Caki2 (cell line): ENCODE data around the gene CTNNB1. TPM values are rescaled to one million over a fixed set of nuclear protein-coding genes. Genes with fewer than 3 reads are reported as not detected.

Source experiments
- DNase-seq: peaks from one replicate; pipeline ENCODE4 v3.0.0-alpha.2; 2015; ENCODE audit warnings: low read depth
- in situ Hi-C: cut with HindIII; loops from 2 replicates; pipeline ENCODE4 v1.10.0; 2016; ENCODE audit warnings: low sequenced_read_pairs, low pct_unique_long_range_greater_than_20kb, mixed read lengths
- total RNA-seq: library from RNA; depleted of rRNA; stranded (reverse); fragments of >200 nt; shearing (Covaris generic); gene quantifications from 2 replicates; pipeline ENCODE4 v1.2.3, GENCODE V29; 2014; ENCODE audit warnings: low replicate concordance

The CTNNB1 gene
- total RNA-seq, 1 experiment from 2014 or later = 129 TPM

GRCh38 chr3:41241800-41242571 lies 42.7 kb downstream of the CTNNB1 start:
- in situ Hi-C loops = no loop called here

DNA sequence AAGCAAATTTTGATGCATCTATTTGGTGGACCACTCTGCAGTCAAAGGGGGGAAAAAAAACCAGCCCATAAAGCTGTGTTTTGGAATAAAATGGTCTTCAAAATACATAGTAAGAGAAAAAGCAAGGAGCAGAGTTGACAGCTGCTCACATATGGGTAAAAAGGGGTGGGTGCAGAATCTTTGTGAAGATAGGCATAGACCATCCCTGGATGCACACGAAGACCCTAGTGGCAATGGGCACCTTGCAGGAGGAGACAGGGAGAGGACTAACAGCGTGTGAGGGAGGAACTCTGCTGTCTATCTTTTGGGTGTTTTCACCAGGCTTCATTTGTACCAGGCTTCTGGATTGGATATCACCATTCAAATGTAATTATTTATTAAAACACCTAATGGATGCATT lies 43.9 kb downstream of the CTNNB1 start:
- in situ Hi-C loops = no loop called here
- no peak for DNase-seq

More at GRCh38 chr3:41241800-41242571, 42.7 kb downstream of the CTNNB1 start:
- DNase-seq = no peak

- in situ Hi-C loops = no loop called here
- DNase-seq = no peak
Observed at GRCh38 chr3:41244620-41245336, 45.5 kb downstream of the CTNNB1 start.

DNA sequence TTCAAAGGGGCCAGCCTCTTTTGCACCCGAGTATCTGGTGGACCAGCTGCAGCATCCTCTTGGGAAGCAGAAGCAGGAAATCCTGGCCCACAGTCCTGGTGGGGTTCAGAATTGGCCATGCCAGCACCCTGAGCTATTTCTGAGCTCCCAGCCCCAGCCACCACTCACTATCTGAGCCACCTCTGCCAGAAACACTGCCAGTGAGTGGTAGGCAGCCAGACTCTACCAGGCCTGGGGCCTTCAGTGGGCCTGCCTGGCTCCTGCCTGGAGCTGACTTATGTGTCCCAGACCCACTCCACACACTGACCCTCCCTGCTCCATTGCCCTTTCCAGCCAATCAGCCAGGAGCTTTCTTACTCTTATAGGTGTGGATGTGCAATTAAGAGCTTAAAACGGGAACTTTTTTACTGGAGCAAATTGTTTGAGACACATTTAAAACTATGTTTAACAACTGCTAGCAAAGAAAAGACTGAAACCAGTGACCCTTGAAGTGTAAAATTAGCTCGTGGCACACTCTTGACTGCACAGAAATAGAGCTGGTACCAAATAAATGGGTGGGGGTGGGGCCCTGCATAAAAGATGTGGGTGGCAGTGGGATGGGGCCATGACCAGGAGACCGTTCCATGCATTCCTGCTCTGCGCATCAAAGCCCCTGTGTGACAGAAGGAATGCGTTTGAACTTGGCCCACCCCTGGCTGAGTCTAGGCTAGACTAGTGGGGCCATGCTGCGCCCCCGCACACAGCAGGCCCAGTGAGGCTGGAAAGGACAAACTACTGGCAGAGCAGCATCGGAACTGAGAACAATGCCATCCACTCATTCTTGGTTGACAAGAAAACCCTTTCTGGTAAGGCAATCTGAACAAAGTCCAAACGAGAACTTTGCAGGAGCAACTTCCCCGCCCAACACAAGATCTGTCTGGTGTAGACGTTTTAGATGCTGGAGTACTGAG lies 48.0 kb downstream of the CTNNB1 start:
- in situ Hi-C loops = no loop called here

DNA sequence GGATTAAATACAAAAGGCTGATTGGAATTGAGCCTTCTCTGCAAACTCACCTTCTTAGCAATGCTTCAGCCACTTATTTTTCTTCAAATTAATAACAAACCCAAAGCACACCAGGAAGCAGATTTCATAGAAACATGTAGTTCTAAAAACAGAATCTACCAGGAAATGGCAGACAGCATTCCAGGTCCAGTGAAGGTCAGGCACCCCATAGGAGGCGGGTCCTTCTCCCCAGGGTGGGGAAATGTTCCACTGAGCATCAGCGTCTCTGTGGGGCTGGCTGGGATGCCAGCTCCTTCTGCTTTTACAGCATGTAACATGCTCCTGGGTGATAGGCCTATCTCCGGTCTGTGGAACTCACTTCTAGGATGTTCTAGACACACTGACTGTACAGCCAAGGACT lies 49.2 kb downstream of the CTNNB1 start:
- in situ Hi-C loops = no loop called here
- DNase-seq = no peak

More for the DNA sequence above, 48.0 kb downstream of the CTNNB1 start:
- DNase-seq = no peak

DNA sequence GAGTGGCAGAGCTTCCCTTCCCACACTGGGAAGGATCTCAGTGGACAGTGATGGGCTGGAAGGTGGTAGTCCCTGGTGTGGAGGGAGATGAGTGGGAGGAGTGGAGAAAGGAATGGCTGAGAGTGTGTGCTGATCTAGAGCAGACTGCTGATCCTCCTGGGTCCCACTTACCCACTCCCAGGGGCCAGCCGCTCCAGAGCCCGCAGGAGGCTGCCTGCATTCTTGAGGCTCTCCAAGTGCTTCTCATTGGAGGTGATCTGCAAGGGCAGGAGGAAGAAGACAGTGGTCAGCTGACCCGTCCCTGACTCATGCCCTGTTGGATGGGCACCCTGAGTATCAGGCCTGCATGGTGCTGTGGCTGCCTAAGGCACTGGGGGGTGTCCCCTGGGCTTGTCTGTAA lies 50.0 kb downstream of the CTNNB1 start:
- in situ Hi-C loops = no loop called here
- no peak for DNase-seq

DNA sequence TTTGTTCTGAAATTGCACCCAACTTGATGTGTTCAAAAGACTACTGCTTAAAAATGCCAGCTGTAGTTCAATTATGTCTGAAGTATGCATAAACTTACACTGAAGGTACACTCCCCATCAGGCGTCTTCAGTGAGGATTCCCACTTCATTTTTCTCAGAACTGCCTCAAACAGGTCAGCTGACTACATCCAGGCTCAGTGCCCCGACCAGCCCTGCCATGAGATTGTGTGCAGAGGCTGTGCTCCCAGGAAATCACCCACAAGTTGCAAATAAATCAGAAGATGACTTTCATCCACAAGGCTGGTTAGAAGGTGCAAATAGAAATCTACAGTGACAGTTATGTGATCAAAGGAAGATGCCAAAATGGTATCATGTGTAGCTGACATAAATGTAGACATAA lies 51.5 kb downstream of the CTNNB1 start:
- no peak for DNase-seq
- in situ Hi-C loops = no loop called here

DNA sequence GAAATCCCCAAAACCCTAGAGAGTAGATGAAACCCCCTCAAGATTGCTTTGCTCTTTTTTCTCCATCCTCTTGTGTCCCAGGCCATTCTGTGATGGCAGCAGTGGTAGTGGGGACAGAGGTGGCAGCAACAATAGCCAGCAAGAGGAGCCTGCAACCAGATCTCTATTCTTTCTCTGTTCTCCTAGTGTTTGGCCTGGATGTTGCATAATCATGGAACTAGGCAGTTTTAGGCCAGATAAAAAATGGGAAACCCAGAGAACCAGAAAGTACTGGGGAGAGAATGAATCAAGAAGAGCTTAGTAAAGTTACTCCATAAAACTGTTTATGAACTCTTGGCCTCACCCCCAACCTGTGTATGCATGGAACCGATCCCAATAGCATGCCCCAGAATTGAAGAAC lies 52.3 kb downstream of the CTNNB1 start:
- no peak for DNase-seq
- in situ Hi-C loops = no loop called here

DNA sequence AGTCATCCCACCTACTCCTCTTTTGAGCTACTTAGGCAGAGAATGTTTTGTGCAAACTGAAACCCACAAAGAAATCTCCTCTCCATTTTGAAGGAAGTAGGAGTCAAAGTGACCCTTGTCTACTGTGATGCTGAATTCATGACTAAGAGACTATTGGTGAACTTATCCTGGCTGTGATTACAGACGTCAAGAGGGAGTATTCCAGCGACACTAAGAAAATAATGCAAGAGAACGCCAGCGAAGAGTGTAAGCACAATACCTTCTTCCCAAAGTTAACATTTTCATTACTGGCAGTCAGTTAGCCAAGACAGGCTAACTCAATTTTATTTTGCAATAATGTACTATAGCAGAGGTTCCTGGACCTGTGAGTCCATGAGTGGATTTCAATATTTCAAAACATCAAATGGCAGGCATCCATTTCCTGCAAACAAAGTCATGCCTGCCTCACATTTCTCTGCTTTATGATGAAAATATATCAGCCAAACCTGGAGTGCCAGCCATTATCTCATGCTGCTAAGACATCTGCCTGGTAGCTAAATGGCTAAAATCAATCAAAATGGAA lies 59.0 kb downstream of the CTNNB1 start:
- DNase-seq = no peak
- in situ Hi-C loops = no loop called here

DNA sequence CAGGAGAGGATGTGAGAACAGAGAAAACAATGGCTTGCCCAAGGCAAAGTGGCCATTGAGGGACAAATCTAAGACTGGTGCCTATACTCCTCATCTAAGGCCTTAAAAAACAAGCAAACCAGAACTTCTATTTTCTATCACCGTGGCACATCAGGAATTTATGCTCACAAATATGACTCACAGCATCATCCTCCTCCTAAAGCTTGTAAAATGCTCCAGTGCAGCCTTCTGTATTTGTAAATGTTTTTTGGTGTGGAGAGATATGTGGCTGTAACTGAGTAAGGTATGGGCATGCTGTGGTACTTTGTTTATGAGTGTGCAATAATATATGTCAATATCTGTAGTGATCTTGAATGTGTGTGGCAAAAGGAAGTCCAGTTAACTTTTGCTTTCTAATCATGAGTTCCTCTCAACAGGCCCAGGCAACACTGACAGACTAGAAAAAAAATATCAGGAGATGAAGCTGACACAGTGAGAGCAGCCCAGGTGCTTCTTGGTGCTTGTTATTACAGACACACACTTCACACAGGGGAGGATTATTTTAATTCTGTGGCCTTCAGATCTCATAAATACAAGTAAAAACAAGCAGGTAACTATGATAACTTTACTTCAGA lies 60.3 kb downstream of the CTNNB1 start:
- DNase-seq = no peak
- in situ Hi-C loops = no loop called here

- in situ Hi-C loops = no loop called here
- DNase-seq = no peak
Observed at GRCh38 chr3:41260063-41260450, 60.8 kb downstream of the CTNNB1 start.

DNA sequence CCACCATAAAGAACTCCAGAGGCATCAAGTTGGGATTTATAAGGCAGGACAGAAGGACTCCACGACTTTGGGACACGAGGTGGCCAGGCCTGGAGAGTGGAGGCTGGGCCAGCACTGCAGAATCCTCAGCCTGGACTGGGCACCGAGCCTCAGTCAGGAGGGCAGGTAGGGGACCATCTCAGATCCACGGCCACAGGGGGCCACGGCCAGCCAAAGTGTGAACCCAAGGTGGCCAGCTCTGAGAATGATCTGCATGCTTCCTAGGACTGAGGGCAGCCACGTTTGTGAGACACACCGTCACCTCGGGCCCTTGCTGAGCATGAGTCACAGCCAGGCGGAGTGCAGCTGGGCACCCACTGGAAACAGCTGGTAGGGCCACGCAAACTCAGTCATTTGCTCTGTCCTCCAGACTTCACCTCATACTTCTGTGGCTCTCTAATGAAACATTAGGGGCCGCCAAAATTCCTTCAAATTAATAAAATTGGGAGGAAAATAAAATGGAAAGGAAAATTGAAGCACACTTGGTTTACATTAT lies 65.8 kb downstream of the CTNNB1 start:
- in situ Hi-C loops = no loop called here
- DNase-seq = peak; percentile 65

- in situ Hi-C loops = no loop called here
- DNase-seq = no peak
Observed at GRCh38 chr3:41265823-41266273, 66.5 kb downstream of the CTNNB1 start.

GRCh38 chr3:41267975-41268640 lies 68.8 kb downstream of the CTNNB1 start:
- peak; percentile 83 for DNase-seq
- in situ Hi-C loops = no loop called here

GRCh38 chr3:41272667-41273066 lies 73.4 kb downstream of the CTNNB1 start:
- DNase-seq = no peak
- in situ Hi-C loops = no loop called here

GRCh38 chr3:41274944-41275668 lies 75.8 kb downstream of the CTNNB1 start:
- DNase-seq = peak; percentile 81
- in situ Hi-C loops = no loop called here

- DNase-seq = no peak
- in situ Hi-C loops = no loop called here
Observed at GRCh38 chr3:41276191-41276590, 76.9 kb downstream of the CTNNB1 start.
